Measurements from ENCODE around the gene OR2V2. TPM values are rescaled to one million over a fixed set of nuclear protein-coding genes. Genes with fewer than 3 reads are reported as not detected.

The OR2V2 gene
- total and polyA plus RNA-seq, 2 donors (not counting 1 experiment from before 2014, with no cell fraction given), result not detected

GRCh38 chr5:181149806-181150733 lies 2.7 kb downstream of the OR2V2 start:
- TF ChIP-seq CTCF (IDR thresholded peaks at IDR 0.05) (no peak), EZH2 (IDR thresholded peaks at IDR 0.05; ENCODE audit: borderline replicate concordance, insufficient read depth, low read depth, low read length, poor library complexity, severe bottlenecking) (no peak)
- no peak overlapping the region for H3K27ac ChIP-seq (ENCODE audit: low read length in 2 of 2)
- no peak overlapping the region for H3K4me2 ChIP-seq (replicated peaks; ENCODE audit: low read depth, low read length, poor library complexity, severe bottlenecking)
- no peak overlapping the region for H3K4me3 ChIP-seq (ENCODE audit: control extremely low read depth in 1 of 5, extremely low read depth in 1 of 5, insufficient read depth in 1 of 5, low read depth in 2 of 5, low read length in 4 of 5)
- H3K27ac Mint-ChIP-seq, result no peak overlapping the region
- no peaks in the 10 kb centered on the region for H3K4me1 ChIP-seq (ENCODE audit: control insufficient read depth in 2 of 2, insufficient read depth in 2 of 2, low read length in 2 of 2)
- ATAC-seq (ENCODE audit: low read depth), result no peak
- WGBS (ENCODE audit: insufficient coverage), result 77% methylated on average over 13 of the region's 14 CpGs
- H3K4me3 Mint-ChIP-seq, result no peak overlapping the region
- H2AFZ ChIP-seq (ENCODE audit: insufficient read depth, low read depth, low read length, poor library complexity, severe bottlenecking), result no peak overlapping the region
- no peaks in the 10 kb centered on the region for H3K4me1 Mint-ChIP-seq
- no peak for DNase-seq
- H3K27me3 ChIP-seq (replicated peaks in 1 of 4; ENCODE audit: control extremely low read depth in 1 of 4, control insufficient read depth in 3 of 4, insufficient read depth in 4 of 4, low read length in 3 of 4), result peaks cover 0 to 16% (median 1%) of the 10 kb centered on the region in 4 experiments
- no peaks in the 10 kb centered on the region for H3K36me3 ChIP-seq (replicated peaks in 1 of 2; ENCODE audit: control extremely low read depth in 1 of 2, control insufficient read depth in 1 of 2, extremely low read depth in 1 of 2, insufficient read depth in 2 of 2, low read length in 1 of 2)
- H3K27me3 Mint-ChIP-seq, result peaks cover 46% of the 10 kb centered on the region
- H4K20me1 ChIP-seq (ENCODE audit: control insufficient read depth, insufficient read depth, low read length, poor library complexity, severe bottlenecking), result no peaks in the 10 kb centered on the region
- intact Hi-C loops (cut with micrococcal nuclease), result loop anchor here (10.0 kb wide), 1 partner anchor 45 kb away; no protein-coding TSS in a partner anchor
- peaks cover 0 to 4% (median 0%) of the 10 kb centered on the region in 3 donors for H3K9me3 ChIP-seq (ENCODE audit: control extremely low read depth in 1 of 3, control insufficient read depth in 2 of 3, insufficient read depth in 1 of 3, low read length in 2 of 3)
- CTCF ChIA-PET, result no interaction called here
- no peaks in the 10 kb centered on the region for H3K9me3 Mint-ChIP-seq (ENCODE audit: insufficient read depth)
- POLR2A ChIA-PET, result no interaction called here
- no peak overlapping the region for H3K9ac ChIP-seq (ENCODE audit: low read length)
- H3K79me2 ChIP-seq (ENCODE audit: control insufficient read depth, insufficient read depth, low read length), result no peaks in the 10 kb centered on the region

DNA sequence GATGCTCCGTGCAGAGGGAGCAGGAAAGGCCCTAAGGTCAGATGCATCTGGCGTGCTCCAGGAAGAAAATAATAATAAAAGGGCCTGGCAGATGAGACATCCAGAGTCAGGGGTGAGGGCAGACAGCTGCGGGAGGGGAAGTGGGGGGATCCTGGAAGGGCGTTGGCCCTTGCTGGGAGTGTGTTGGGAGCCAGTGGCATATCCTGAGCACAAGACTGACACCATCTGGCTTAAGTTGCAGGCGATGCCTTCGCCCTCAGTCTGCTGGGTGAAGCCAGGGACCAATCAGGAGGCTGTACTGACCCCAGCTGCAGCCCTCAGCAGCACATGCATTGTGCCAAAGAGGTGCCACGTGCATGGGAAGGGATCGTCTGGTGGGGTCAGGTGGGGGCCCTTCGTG lies 3.8 kb downstream of the OR2V2 start:
- Mint-ChIP-seq H3K4me1 (no peaks in the 10 kb centered on the region), H3K27me3 (peaks cover 44% of the 10 kb centered on the region), H3K27ac (no peak overlapping the region), H3K9me3 (ENCODE audit: insufficient read depth) (no peaks in the 10 kb centered on the region), H3K4me3 (no peak overlapping the region)
- H3K36me3 ChIP-seq (replicated peaks in 1 of 2; ENCODE audit: control extremely low read depth in 1 of 2, control insufficient read depth in 1 of 2, extremely low read depth in 1 of 2, insufficient read depth in 2 of 2, low read length in 1 of 2), result no peaks in the 10 kb centered on the region
- 51% methylated on average over 9 of the region's 9 CpGs for WGBS (ENCODE audit: insufficient coverage)
- no peaks in the 10 kb centered on the region for H3K4me1 ChIP-seq (ENCODE audit: control insufficient read depth in 2 of 2, insufficient read depth in 2 of 2, low read length in 2 of 2)
- DNase-seq, result no peak
- H3K27me3 ChIP-seq (replicated peaks in 1 of 4; ENCODE audit: control extremely low read depth in 1 of 4, control insufficient read depth in 3 of 4, insufficient read depth in 4 of 4, low read length in 3 of 4), result peaks cover 0 to 16% (median 1%) of the 10 kb centered on the region in 4 experiments
- POLR2A ChIA-PET, result no interaction called here
- intact Hi-C loops (cut with micrococcal nuclease), result loop anchor here (10.0 kb wide), 1 partner anchor 46 kb away; no protein-coding TSS in a partner anchor
- H3K9me3 ChIP-seq (ENCODE audit: control extremely low read depth in 1 of 3, control insufficient read depth in 2 of 3, insufficient read depth in 1 of 3, low read length in 2 of 3), result peaks cover 0 to 4% (median 0%) of the 10 kb centered on the region in 3 donors
- TF ChIP-seq CTCF (IDR thresholded peaks at IDR 0.05), result no peak
- no peak for TF ChIP-seq EZH2 (IDR thresholded peaks at IDR 0.05; ENCODE audit: borderline replicate concordance, insufficient read depth, low read depth, low read length, poor library complexity, severe bottlenecking)
- H3K4me2 ChIP-seq (replicated peaks; ENCODE audit: low read depth, low read length, poor library complexity, severe bottlenecking), result no peak overlapping the region
- no peaks in the 10 kb centered on the region for H4K20me1 ChIP-seq (ENCODE audit: control insufficient read depth, insufficient read depth, low read length, poor library complexity, severe bottlenecking)
- H3K4me3 ChIP-seq (ENCODE audit: control extremely low read depth in 1 of 5, extremely low read depth in 1 of 5, insufficient read depth in 1 of 5, low read depth in 2 of 5, low read length in 4 of 5), result no peak overlapping the region
- no peak overlapping the region for H3K9ac ChIP-seq (ENCODE audit: low read length)
- no peak overlapping the region for H2AFZ ChIP-seq (ENCODE audit: insufficient read depth, low read depth, low read length, poor library complexity, severe bottlenecking)
- no peaks in the 10 kb centered on the region for H3K79me2 ChIP-seq (ENCODE audit: control insufficient read depth, insufficient read depth, low read length)
- CTCF ChIA-PET, result interaction anchor here (0.7 kb wide), 1 partner anchor 16 kb away, joined by 3 read pairs; no protein-coding TSS in a partner anchor
- no peak overlapping the region for H3K27ac ChIP-seq (ENCODE audit: low read length in 2 of 2)
- no peak for ATAC-seq (ENCODE audit: low read depth)

All from B cell (primary cell).